CD4-positive, alpha-beta T cell treated with Interleukin-15 for 4 hours (primary cell): ENCODE measurements around the gene CEP70.
"Not testable (repeated sequence)": the region's sequence is repeated elsewhere in the genome, so short reads cannot be mapped to it uniquely, and the experiment has no call there.

ENCODE experiments used
- DNase-seq: peaks from one replicate; pipeline ENCODE4 v3.0.0-alpha.2; 2020; ENCODE audit warnings: low spot score

The CEP70 gene

DNA sequence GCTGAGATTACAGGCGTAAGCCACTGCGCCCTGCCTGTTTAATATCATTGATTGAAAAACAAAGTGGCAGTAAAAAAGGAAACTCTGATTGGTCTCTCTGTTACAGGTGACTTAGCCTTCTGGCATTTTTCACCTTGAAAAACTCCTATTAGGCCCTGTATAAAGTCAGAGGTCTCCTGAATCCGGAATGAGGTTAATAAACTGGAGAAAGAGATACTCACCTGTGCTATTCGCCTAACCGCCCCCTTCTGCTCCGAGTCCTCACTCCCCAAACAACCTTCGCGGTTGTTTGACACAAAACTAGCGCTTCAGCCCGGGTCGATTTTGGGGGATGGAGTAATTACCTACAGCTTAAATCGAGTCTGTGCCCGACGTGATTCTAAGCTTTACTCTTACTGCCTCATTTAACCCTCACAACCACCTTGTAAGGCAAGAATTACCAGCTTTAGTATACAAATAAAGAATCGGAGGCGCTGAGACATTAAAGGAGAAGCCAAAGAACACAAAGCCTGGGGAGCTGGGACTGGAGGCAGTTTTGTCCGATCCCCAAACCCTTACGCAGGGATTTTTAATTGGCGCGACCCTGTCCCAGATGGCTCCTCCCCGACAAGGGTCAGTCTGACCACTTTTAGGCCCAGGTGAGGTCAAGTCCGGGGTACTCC, 441 bp downstream of the CEP70 start:
- no peak for DNase-seq

DNA sequence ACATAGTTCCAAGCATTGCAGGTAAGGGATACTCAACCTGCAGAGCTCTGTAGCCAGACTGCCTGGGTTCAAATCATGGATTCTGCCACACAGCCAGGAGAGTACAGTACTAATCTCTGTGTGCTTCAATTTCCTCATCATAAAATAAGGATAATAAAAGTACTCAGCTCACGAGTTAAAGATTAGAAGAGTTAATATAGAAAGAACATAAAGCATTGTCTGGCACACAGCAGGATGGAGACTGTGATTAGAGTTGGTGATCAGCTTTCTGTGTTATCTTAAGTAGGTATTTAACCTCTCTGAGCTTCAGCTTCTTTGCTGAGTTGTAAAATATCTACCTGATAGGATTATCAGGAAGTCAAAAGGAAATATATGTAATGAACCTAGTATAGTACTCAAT, 2.7 kb downstream of the CEP70 start:
- DNase-seq = no peak

DNA sequence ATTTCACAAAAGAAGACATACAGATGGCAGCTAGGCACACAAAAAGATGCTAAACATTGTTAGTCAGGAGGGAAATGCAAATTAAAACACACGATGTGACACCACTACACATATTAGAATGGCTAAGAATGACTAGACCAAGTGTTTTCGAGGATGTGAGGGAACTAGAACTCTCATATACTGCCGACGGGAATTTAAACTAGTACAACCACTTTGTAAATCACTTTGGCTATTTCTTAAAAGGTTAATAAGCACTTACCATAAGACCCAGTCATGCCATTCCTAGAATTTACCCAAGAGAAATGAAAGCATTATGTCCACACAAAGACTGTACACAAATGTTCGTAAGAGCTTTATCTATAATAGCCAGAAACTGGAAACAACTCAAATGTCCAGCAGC, 5.6 kb downstream of the CEP70 start:
- no peak for DNase-seq

DNA sequence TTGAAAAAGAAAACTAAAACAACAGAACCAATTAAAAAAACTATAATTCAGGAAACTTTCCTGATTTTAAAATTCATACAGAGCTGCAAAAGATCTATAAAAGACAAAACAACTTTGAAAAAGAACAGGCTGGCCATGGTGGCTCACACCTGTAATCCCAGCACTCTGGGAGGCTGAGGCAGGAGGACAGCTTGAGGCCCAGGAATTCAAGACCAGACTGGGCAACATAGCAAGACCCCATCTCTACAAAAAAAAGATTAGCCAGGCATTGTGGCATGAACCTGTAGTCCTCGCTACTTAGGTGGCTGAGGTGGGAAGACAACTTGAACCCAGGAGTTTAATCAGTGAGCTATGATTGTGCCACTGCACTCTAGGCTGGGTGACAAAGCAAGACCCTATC, 6.7 kb downstream of the CEP70 start:
- DNase-seq = no peak

DNA sequence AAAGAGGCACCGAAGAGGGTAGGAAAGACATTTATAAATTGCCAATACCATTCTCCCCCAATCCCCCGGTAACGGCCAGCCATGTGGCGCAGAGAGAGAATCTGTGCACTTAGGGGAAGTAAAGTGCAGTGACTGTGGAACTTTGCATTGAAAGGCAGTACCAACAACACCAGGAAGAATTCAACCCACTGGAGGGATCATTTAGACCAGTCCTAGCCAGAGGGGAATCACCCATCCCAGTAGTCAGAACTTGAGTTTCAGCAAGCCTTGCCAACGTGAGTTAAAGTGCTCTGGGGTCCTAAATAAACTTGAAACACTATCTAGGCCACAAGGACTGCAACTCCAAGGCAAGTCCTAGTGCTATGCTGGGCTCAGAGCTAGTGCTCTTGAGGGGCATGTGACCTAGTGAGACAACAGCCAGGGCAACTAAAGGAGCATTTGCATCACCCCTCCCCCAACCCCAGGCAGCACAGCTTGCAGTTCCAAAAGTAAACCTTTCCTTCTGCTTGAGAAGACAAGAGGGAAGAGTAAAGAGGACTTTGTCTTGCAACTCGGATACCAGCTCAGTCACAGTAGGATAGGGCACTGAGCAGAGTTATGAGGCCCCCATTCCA, 15.0 kb downstream of the CEP70 start:
- no peak for DNase-seq

DNA sequence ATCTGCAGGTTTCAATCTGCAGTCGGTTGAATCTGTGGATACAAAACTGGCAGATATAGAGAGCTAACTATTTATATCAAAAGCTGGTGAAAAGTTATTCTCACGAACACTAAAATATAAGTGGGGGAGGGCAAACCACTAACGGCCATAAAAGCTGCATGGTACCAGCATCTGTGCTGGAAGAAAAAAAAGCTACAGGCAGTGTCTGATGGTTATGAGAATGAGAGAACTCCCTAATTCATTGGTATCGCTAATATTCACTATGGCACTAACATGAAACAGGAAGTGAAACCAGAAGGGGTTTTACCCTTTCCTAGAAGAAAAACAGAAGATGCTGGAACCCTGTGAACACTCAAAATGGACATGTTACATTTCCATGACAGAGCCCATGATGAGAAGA, 15.9 kb downstream of the CEP70 start:
- peak; percentile 10 for DNase-seq

DNA sequence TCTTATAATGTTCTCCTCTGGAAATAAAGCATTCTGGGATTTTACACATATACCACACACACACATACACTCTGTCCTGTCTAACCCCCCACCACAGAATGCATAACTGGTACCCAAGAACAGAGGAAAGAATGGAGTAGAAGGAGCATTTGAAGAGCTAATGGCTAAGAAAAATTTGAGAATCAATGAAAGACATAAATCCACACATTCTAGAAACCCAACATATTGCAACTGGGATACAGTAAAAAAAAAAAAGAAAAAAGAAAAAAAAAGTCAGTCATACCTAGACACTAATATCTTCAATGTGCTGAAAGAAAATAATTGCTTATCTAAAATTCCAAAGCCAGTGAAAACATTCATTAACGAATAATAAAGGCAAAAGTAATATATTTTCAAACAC, 20.9 kb downstream of the CEP70 start:
- DNase-seq = no peak

DNA sequence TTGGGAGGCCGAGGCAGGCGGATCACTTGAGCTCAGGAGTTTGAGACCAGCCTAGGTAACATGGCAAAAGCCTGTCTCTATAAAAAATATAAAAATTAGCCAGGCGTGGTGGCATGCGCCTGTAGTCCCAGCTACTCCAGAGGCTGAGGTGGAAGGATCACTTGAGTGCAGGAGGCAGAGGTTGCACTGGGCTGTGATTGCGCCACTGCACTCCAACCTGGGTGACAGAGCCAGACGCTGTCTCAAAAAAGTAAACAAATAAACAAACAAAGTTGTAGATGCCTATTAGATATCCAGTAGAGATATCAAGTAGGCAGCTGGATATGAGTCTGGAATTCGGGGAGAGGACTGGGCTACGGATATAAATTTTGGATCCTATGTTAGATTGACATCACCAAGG, 24.4 kb downstream of the CEP70 start:
- DNase-seq = not testable (repeated sequence)

DNA sequence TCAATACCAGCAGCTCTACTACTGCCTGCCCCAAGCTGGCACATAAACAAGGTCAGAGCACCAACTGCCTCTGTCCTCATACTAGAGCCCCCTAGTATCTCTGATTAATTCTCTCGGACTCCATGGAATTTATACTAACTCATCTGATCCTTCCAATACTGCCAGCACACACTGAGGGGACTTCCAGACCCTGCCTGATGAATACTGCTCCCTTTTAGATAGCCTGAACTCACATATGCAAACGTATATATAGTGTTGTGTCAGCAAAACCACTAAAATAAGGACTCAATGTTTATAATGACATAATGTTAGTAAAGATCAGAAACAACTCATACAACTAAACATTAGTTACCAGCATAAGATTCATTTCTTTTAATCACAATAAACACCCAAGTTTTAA, 25.0 kb downstream of the CEP70 start:
- DNase-seq = no peak

DNA sequence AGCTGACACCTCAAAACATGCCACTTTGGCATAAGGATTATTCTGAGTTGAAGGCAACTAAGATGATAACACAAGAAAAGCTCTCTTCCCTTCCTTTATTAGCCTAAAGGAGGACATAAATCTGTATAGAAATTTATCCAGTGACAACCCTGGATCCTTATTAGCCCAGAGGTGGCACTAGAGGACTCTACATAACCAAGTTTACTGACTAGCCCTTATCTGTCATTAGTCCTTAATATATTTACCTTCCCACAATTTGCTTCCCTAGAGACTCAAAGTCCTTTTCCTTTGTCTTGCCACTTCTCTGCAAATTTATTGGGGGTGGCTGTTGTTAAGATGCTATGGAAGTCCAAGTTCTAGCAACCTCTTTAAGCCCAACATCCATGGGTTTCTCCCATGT, 26.7 kb downstream of the CEP70 start:
- no peak for DNase-seq

DNA sequence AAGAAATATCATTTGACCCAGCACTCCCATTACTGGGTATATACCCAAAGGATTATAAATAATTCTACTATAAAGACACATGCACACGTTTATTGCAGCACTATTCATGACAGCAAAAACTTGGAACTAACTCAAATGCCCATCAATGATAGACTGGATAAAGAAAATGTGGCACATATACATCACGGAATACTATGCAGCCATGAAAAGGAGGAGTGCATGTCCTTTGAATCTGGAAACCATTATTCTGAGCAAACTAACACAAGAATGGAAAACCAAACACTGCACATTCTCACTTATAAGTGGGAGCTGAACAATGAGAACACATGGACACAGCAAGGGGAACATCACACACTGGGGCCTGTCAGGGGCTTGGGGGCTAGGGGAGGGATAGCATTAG, 27.8 kb downstream of the CEP70 start:
- DNase-seq = not testable (repeated sequence)

DNA sequence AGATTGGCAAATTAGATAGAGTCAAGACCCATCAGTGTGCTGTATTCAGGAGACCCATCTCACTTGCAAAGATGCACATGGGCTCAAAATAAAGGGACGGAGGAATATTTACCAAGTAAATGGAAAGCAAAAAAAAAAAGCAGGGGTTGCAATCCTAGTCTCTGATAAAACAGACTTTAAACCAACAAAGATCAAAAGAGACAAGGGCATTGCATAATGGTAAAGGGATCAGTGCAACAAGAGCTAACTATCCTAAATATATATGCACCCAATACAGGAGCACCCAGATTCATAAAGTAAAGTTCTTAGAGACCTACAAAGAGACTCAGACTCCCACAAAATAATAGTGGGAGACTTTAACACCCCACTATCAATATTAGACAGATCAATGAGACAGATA, 31.2 kb downstream of the CEP70 start:
- DNase-seq = not testable (repeated sequence)

DNA sequence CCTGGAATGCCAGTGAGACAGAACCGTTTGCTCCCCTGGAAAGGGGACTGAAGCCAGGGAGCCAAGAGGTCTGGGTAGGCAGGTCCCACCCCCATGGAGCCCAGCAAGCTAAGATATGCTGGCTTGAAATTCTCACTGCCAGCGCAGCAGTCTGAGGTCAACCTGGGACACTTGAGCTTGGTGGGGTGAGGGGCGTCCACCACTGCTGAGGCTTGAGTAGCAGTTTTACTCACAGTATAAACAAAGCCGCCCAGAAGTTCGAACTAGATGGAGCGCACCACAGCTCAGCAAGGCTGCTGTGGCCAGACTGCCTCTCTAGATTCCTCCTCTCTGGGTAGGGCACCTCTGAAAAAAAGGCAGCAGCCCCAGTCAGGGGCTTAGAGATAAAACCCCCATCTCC, 33.6 kb downstream of the CEP70 start:
- no peak for DNase-seq

DNA sequence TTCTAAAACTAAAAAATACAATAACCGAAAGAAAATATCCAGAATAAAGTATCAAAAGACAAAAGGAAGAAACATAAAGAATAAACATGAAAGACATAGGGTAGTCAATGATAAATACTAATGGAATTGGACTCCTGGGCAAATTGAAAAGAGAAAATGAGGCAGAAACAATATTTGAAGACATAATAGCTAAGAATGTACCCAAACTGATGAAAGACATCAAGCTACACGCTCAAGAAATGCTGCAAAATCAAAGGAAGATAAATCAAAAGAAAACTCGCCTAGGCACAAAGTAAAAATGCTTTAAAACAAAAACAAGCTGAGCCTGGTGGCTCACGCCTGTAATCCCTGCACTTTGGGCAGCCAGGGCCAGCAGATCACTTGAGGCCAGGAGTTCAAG, 34.9 kb downstream of the CEP70 start:
- no peak for DNase-seq

DNA sequence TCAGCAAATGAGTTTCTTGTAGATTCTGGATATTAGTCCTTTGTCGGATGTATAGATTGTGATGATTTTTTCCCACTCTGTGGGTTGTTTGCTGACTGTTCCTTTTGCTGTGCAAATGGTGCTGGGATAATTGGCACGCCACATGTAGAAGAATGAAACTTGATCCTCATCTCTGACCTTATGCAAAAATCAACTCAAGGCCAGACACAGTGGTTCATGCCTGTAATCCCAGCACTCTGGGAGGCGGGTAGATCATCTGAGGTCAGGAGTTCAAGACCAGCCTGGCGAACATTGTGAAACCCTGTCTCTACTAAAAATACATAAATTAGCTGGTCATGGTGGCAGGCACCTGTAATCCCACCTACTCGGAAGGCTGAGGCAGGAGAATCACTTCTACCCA, 39.3 kb downstream of the CEP70 start:
- DNase-seq = not testable (repeated sequence)

DNA sequence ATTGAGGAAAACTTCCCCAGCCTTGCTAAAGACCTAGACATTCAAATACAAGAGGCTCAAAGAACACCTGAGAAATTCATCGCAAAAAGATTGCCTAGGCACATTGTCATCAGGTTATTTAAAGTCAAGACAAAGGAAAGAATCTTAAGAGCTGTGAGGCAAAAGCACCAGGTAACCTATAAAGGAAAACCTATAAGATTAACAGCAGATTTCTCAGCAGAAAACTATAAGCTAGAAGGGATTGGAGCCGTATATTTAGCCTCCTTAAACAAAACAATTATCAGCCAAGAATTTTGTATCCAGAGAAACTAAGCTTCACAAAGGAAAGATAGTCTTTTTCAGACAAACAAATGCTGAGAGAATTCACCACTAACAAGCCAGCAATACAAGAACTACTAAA, 43.1 kb downstream of the CEP70 start:
- DNase-seq = not testable (repeated sequence)

DNA sequence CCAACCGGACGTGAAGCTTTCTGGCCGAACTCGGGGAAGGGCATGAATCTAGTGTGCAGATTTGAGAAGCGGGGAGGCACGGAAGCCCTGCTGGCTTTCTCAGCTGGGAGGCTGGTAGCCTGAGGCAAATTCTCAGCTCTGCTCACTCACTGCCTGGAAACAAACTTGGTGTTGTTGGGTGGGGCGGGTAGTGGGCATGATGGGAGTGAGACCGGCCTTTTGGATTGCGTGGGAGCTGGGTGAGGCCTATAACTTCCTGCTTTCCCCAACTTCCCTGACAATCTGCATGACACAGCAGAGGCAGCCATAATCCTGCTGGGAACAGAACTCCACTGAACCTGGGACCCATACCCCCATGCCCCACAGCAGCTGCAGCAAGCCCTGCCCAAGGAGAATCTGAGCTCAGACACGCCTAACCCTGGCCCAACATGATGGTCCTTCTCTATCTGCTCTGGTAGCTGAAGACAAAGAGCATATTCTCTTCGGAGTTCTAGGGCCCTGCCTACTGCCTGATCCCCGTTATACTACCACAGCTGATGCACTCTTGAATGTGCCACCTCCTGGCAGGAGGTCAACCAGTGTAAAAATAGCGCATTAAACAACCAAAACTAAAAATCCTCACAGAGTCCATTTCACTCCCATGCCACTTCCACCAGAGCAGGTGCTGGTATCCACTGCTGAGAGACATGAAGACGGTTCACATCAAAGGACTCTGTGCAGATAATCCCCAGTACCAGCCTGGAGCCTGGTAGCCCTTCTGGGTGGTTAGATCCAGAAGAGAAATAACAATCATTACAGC, 44.7 kb downstream of the CEP70 start:
- no peak for DNase-seq

DNA sequence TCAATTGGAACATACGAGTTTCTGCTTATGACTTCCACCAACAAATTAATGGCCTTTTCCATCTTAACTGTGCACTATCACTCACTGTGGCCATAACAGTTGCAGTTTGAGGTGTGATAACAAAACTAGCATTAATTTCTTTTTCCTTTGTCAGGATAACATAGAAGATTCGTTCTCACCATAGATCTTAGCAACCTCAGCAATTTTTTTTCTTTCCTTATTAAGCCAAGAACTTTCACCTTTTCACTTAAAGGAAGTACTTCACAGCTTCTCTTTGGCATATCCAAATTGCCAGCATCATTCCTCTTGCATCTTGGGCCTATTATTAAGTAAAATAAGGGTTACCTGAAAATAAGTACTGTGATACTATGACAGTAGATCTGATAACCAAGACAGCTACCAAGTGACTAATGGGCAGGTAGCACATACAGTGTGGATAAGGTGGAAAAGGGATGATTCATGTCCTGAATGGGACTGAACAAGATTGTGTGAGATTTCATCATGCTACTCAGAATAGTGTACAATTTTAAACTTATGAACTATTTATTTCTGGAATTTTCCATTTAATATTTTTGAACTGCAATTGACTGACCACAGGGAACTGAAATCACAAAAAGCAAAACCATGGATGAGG, 46.6 kb downstream of the CEP70 start:
- no peak for DNase-seq

DNA sequence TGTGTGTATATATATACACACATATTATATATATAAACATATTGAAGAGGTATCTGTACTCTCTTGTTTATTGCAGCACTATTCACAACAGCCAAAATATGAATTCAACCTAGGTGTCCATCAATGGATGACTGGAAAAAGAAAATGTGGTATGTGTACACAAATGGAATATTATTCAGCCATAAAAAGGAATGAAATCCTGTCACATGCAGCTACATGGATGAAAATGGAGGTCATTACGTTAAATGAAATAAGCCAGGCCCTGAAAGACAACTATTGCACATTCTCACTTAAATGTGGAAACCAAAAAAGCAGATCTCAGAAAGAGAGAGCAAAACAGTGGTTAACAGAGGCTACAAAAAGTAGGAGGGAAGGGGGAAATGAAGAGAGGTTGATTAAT, 49.5 kb downstream of the CEP70 start:
- DNase-seq = no peak

DNA sequence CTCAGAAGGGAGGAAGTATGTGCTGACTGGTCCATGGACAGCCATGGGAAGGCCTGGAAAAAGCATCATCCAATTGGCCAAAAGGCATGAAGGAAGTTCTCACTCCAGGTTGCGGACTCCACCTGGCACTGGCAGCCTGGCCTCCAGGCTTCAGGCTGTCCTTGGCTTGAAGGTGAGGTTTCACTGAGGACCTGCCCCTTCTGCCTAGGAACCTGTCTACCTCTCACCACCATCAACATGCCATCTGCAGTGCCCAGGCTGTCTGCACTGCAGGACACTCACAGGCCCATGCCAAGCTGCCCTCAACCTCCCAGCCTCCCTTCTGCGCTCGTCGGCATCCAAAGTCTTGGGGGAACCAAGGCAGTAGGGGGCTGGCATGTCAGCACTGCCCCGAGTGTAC, 51.1 kb downstream of the CEP70 start:
- DNase-seq = no peak

DNA sequence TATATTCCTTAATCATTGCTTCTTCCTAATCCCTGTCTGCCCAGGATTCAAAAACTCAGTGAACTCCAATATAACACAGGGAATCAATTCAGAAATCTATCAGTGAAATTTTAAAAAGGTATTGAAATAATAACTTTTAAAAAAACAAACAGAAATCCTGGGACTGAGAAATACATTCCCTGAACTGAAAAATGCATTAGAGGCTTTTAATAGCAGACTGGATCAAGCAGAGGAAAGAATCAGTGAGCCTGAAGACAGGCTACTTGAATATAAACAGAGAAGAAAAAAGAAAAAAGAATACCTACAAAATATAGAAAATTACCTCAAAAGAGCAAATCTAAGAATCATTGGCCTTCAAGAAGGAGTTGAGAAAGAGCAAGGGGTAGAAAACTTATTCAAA, 54.7 kb downstream of the CEP70 start:
- DNase-seq = no peak

DNA sequence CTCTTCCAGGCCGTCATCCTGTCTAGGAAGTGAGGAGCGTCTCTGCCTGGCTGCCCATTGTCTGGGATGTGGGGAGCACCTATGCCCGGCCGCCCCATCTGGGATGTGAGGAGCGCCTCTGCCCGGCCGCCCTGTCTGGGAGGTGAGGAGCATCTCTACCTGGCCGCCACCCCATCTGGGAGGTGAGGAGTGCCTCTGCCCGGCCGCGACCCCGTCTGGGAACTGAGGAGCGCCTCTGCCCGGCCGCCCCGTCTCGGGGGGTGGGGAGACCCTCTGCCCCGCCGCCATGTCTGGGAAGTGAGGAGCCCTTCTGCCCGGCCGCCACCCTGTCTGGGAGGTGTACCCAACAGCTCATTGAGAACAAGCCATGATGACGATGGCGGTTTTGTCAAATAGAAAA, 72.6 kb downstream of the CEP70 start:
- not testable (repeated sequence) for DNase-seq
